H1 (cell line): Measurements from ENCODE around the gene AOAH. TPM values are rescaled to one million over a fixed set of nuclear protein-coding genes. Genes with fewer than 3 reads are reported as not detected.

ENCODE experiments used
- SIRT6 ChIP-seq: IDR thresholded peaks from one replicate; pipeline ENCODE4 v1.7.1; 2012; ENCODE audit warnings: low read length, inconsistent platforms
- polyA plus RNA-seq, 7 experiments: library from polyadenylated mRNA; depleted of rRNA in 3 of 7; stranded (reverse) in 5 of 7; unstranded in 2 of 7; fragments of >200 nt in 5 of 7; fragments of 200-250 nt in 2 of 7; gene quantifications; 1 replicate in 5 of 7; 2 replicates in 1 of 7; 4 replicates in 1 of 7; pipeline versions ENCODE4 v1.2.1 to v1.2.3, GENCODE V29; 2011 to 2013; ENCODE audit warnings: missing spikeins in 2 of 7, mixed read lengths in 2 of 7
- total RNA-seq: library from RNA; stranded (reverse); fragmentation: NEBNext Ultra II Directional; extraction: Animal tissue kit (Norgen Biotek cat#: 25700); gene quantifications from 2 replicates; pipeline ENCODE4 v1.2.1, GENCODE V29; 2021

AOAH gene
- total and polyA plus RNA-seq, 2 of the 8 experiments (the other 6 are each of a cell fraction or from before 2014, with no cell fraction given): 0.08 TPM; not detected in 1

DNA sequence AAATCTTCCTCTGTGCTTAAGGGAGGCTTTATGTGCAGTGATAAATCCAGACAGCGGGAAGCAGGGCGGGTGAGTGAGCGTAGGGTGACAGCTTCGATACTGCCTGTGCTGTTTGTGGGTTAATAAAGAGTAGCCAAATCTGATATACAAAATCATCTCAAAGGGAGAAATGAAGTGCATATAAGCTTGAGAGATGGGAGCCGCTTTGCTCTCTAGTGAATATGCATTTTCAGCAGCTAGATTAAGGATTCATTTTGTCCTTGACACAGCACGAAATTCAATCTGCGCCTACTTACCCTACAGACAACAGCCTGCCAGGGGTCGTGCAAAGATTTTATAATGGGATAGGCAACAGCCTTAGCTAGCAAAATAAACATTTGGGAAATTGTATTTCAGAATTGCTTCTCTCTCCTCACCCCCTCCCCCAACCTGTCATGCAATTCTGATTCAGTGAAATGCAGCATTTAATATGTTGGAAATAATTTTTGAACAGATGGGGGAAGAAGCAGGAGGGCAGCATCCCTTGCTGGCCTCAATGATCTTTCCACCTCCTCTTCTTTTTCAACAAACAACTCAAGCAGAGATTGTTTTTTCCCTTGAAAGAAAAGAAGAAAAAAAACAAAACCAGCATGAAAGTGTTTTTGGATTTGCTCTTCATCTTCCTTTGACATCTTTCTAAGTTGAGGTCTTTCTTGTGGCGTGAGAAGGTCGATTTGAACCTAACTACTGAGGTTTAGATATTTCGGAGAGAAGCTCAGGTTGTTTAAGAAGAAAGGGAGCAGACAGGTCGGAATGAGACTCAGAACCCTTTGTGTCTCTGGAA is 117.9 kb downstream of the AOAH start (continued):
- no peak for TF ChIP-seq SIRT6
